ENCODE results near the gene GRM5. TPM values are rescaled to one million over a fixed set of nuclear protein-coding genes. Genes with fewer than 3 reads are reported as not detected.
"Not testable (repeated sequence)": the region's sequence is repeated elsewhere in the genome, so short reads cannot be mapped to it uniquely, and the experiment has no call there.

GRM5 gene
- total RNA-seq, result 0.20 and 0.26 TPM in 2 replicates
- long read RNA-seq, result 0 reads

GRCh38 chr11:89065651-89066201 is at the start of gene GRM5:
Gene GRM5, minus strand, starts transcription at chr11:89065982. Its CDS starts 18,110 bp downstream, at chr11:89047872.
- peak; percentile 12 for DNase-seq (ENCODE audit: low spot score, unreplicated experiment)
- peak within 1 kb of the TSS; percentile 56 for H3K27ac Mint-ChIP-seq
- not testable (repeated sequence) for H3K4me1 Mint-ChIP-seq (ENCODE audit: low read depth); H3K36me3 Mint-ChIP-seq (ENCODE audit: insufficient read depth); H3K9me3 Mint-ChIP-seq (ENCODE audit: low read depth)
- peak within 1 kb of the TSS; percentile 47 for H3K4me3 Mint-ChIP-seq (ENCODE audit: low read depth)
- H3K27me3 Mint-ChIP-seq, result peaks cover 80% of the 10 kb centered on the region

GRCh38 chr11:89097956-89098355 is 32.2 kb upstream of the GRM5 start:
- not testable (repeated sequence) for H3K27me3 Mint-ChIP-seq; H3K9me3 Mint-ChIP-seq (ENCODE audit: low read depth); H3K4me1 Mint-ChIP-seq (ENCODE audit: low read depth); H3K4me3 Mint-ChIP-seq (ENCODE audit: low read depth); DNase-seq (ENCODE audit: low spot score, unreplicated experiment); H3K27ac Mint-ChIP-seq; H3K36me3 Mint-ChIP-seq (ENCODE audit: insufficient read depth)
- TF ChIP-seq CTCF (IDR thresholded peaks at IDR 0.05; ENCODE audit: unreplicated experiment), result peak; percentile 74

GRCh38 chr11:89093806-89094205 is 28.0 kb upstream of the GRM5 start:
- not testable (repeated sequence) for H3K4me3 Mint-ChIP-seq (ENCODE audit: low read depth); DNase-seq (ENCODE audit: low spot score, unreplicated experiment); H3K27ac Mint-ChIP-seq; H3K4me1 Mint-ChIP-seq (ENCODE audit: low read depth); H3K36me3 Mint-ChIP-seq (ENCODE audit: insufficient read depth); H3K9me3 Mint-ChIP-seq (ENCODE audit: low read depth); H3K27me3 Mint-ChIP-seq

GRCh38 chr11:89084951-89085350 is 19.2 kb upstream of the GRM5 start:
- not testable (repeated sequence) for H3K36me3 Mint-ChIP-seq (ENCODE audit: insufficient read depth); H3K4me3 Mint-ChIP-seq (ENCODE audit: low read depth); H3K9me3 Mint-ChIP-seq (ENCODE audit: low read depth); DNase-seq (ENCODE audit: low spot score, unreplicated experiment); H3K27ac Mint-ChIP-seq; H3K4me1 Mint-ChIP-seq (ENCODE audit: low read depth); H3K27me3 Mint-ChIP-seq

GRCh38 chr11:89070911-89071310 is 5.1 kb upstream of the GRM5 start:
- not testable (repeated sequence) for H3K4me3 Mint-ChIP-seq (ENCODE audit: low read depth); H3K9me3 Mint-ChIP-seq (ENCODE audit: low read depth); H3K27ac Mint-ChIP-seq; H3K4me1 Mint-ChIP-seq (ENCODE audit: low read depth); DNase-seq (ENCODE audit: low spot score, unreplicated experiment); H3K36me3 Mint-ChIP-seq (ENCODE audit: insufficient read depth)
- peaks cover 35% of the 10 kb centered on the region for H3K27me3 Mint-ChIP-seq

- Mint-ChIP-seq H3K4me1 (ENCODE audit: low read depth) (peaks cover 2% of the 10 kb centered on the region), H3K9me3 (ENCODE audit: low read depth) (no peaks in the 10 kb centered on the region), H3K27me3 (peaks cover 71% of the 10 kb centered on the region), H3K27ac (no peak overlapping the region), H3K4me3 (ENCODE audit: low read depth) (no peak overlapping the region), H3K36me3 (ENCODE audit: insufficient read depth) (no peaks in the 10 kb centered on the region)
- TF ChIP-seq CTCF (IDR thresholded peaks at IDR 0.05; ENCODE audit: unreplicated experiment), result no peak
- no peak for DNase-seq (ENCODE audit: low spot score, unreplicated experiment)
Measured at GRCh38 chr11:89067264-89067663, 1.5 kb upstream of the GRM5 start.

GRCh38 chr11:89065066-89065465 is 716 bp downstream of the GRM5 start:
- DNase-seq (ENCODE audit: low spot score, unreplicated experiment), result no peak
- peaks cover 79% of the 10 kb centered on the region for H3K27me3 Mint-ChIP-seq
- TF ChIP-seq CTCF (IDR thresholded peaks at IDR 0.05; ENCODE audit: unreplicated experiment), result no peak
- peak overlapping the region; percentile 56 for H3K27ac Mint-ChIP-seq
- no peaks in the 10 kb centered on the region for H3K9me3 Mint-ChIP-seq (ENCODE audit: low read depth)
- H3K36me3 Mint-ChIP-seq (ENCODE audit: insufficient read depth), result no peaks in the 10 kb centered on the region
- H3K4me3 Mint-ChIP-seq (ENCODE audit: low read depth), result no peak overlapping the region
- H3K4me1 Mint-ChIP-seq (ENCODE audit: low read depth), result peaks cover 2% of the 10 kb centered on the region

- H3K36me3 Mint-ChIP-seq (ENCODE audit: insufficient read depth); DNase-seq (ENCODE audit: low spot score, unreplicated experiment); H3K4me1 Mint-ChIP-seq (ENCODE audit: low read depth); H3K9me3 Mint-ChIP-seq (ENCODE audit: low read depth); H3K27ac Mint-ChIP-seq; H3K4me3 Mint-ChIP-seq (ENCODE audit: low read depth): not testable (repeated sequence)
- peaks cover 67% of the 10 kb centered on the region for H3K27me3 Mint-ChIP-seq
Measured at GRCh38 chr11:89063481-89063951, 2.3 kb downstream of the GRM5 start.

GRCh38 chr11:89062771-89063298 is 2.9 kb downstream of the GRM5 start:
- H3K4me3 Mint-ChIP-seq (ENCODE audit: low read depth); H3K27ac Mint-ChIP-seq; H3K36me3 Mint-ChIP-seq (ENCODE audit: insufficient read depth); H3K9me3 Mint-ChIP-seq (ENCODE audit: low read depth); H3K4me1 Mint-ChIP-seq (ENCODE audit: low read depth): not testable (repeated sequence)
- peaks cover 63% of the 10 kb centered on the region for H3K27me3 Mint-ChIP-seq
- peak; percentile 15 for DNase-seq (ENCODE audit: low spot score, unreplicated experiment)

- H3K27ac Mint-ChIP-seq; H3K9me3 Mint-ChIP-seq (ENCODE audit: low read depth); DNase-seq (ENCODE audit: low spot score, unreplicated experiment); H3K4me3 Mint-ChIP-seq (ENCODE audit: low read depth); H3K4me1 Mint-ChIP-seq (ENCODE audit: low read depth); H3K36me3 Mint-ChIP-seq (ENCODE audit: insufficient read depth): not testable (repeated sequence)
- H3K27me3 Mint-ChIP-seq, result peaks cover 54% of the 10 kb centered on the region
Measured at GRCh38 chr11:89061839-89062238, 3.9 kb downstream of the GRM5 start.

Data from progenitor cell of endocrine pancreas (in vitro differentiated cells).